ENCODE results near the gene SCN7A.
"Not testable (repeated sequence)": the region's sequence is repeated elsewhere in the genome, so short reads cannot be mapped to it uniquely, and the experiment has no call there.

The SCN7A gene

DNA sequence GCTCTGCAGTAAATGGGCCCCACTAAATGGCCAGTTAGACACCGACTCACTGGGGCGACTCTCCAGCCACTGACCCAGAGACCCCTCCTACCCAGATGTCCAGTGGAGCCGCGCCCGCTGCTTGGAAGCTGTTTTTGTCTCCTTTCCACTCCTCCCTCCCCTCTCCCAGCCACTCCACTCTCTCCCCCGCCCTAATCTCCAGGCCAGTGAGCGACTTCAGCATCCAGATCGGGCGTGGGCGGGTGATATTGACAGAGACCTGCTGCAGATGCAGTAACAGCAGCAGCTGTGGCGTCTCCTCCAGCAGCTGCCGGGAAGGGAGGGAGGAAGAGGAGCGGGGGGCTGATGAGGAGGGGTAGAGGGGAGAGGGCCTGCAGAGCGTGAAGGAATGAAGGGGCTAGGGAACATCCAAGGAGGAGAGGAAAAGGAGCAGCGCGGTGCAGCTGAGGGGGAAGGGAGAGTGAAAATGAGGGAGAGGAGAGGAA lies at the start of gene SCN7A:
Gene SCN7A (minus strand): TSS at position 110 of the 485 bp plus-strand sequence. CDS start 16,553 bp downstream, outside the sequence.
- peak; percentile 73 for DNase-seq

DNA sequence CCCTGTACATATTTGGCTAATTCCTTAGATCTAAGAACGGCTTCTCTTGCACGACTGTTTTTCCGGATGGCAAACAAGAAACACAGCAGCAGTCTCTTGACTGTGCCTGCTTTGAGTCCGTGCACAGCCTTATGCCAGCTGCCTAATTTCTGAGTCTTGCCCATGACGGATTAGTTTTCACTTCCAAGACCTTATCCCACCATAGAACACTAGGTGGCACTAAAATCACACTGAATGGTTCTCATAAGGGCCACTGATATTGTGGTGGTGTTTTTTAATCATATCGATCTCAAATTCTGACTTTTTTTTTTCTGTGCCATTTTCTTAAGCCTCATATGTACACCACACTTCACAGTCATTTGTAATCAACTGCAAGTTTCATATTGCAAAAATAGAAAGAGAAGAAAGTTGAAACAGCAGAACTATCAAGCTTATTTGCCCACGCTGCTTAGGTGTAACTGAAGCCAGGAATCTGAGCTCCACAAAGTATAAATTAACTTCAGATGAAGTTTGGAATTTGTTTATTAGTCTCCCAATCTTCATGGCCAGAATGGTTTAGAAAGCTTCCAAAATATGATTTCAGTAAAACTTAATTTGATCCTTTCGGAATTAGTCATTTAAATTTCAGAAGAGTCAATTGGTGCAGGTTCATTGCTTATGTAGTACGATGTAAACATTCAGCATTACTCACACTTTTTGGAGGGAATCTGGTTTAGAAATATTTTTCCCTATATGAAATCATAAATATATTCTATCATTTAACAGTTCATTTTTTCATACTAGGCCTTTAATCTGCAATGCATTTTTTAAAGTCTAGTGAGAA lies 45.5 kb upstream of the SCN7A start:
- DNase-seq = peak; percentile 42

GRCh38 chr2:166536111-166536510 lies 42.1 kb upstream of the SCN7A start:
- DNase-seq = no peak

GRCh38 chr2:166521155-166521554 lies 27.1 kb upstream of the SCN7A start:
- no peak for DNase-seq

GRCh38 chr2:166520604-166521003 lies 26.6 kb upstream of the SCN7A start:
- no peak for DNase-seq

GRCh38 chr2:166519391-166519962 lies 25.4 kb upstream of the SCN7A start:
- DNase-seq = no peak

- no peak for DNase-seq
Measured at GRCh38 chr2:166518634-166519390, 24.8 kb upstream of the SCN7A start.

DNA sequence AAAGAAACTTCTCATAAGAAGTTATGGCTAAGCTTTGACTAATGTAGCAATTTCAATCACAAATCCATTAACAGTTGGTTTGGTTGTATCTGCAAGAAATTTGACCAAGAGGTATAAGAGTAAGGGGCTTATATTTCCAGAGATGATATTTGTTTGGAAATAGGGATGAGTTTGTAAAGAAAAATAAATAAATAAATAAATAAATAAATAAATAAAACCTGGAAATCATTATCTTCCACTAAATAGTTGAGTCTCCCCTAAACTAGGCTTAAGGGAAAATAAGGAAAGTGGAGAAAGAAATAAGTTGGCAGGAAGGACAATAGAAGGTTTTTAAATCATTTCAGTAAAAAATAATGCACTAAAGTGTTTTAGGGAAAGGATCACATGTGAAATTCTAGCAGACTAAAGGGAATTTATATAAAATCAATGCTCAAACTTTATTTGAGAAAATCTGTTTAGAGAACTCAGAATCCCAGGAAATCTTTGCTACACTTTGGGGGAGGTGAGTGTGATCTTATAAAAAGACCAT lies 23.5 kb upstream of the SCN7A start:
- no peak for DNase-seq

DNA sequence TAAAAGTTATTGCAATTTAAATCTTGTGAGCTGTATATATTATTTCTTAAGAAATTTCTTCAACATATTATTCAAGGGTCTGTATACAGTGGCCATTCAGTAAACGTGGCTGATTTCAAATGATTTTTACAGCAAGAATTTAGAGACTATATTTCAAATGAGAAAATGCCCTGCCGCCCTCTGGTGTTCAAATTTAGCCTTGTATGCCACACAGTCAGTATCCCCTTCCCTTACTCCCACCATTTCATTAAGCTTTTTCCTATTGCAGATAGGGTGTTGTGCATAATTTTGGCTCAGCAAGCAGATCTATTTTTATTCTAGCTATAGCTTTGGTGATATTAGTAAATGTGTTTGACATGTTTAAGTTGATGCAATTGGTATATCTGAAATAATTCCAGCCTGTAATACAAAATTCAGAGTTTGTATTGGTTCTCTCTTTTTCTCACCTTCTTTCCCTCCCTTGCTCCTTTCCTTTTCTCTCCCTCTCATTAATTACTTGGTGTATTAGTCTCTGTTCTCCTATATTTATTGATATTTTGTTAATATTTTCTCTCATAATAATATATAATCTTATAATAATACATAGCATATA lies 22.8 kb upstream of the SCN7A start:
- DNase-seq = peak; percentile 12

GRCh38 chr2:166513952-166514351 lies 19.9 kb upstream of the SCN7A start:
- no peak for DNase-seq

DNA sequence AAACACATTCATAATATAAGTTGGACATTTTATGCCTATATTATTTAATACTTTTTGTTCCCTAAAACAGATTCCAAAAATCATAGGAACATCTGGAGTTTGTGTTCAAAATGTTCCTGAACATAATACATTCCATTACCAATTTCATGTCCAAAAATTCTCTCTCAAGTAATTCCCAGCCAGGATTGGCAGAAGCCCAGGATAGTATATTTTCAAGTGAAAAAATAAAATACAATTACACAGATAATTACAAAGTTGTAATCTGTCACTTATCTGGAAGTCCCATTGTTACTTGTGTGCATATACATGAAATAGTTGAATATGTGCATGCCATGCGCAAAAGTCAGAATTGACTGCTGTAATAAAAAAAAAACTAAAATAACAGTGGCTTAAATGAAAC lies 5.2 kb upstream of the SCN7A start:
- no peak for DNase-seq

GRCh38 chr2:166491461-166491860 lies 2.6 kb downstream of the SCN7A start:
- DNase-seq = no peak

GRCh38 chr2:166487171-166487570 lies 6.9 kb downstream of the SCN7A start:
- no peak for DNase-seq

- DNase-seq = no peak
Measured at GRCh38 chr2:166485558-166486178, 8.4 kb downstream of the SCN7A start.

DNA sequence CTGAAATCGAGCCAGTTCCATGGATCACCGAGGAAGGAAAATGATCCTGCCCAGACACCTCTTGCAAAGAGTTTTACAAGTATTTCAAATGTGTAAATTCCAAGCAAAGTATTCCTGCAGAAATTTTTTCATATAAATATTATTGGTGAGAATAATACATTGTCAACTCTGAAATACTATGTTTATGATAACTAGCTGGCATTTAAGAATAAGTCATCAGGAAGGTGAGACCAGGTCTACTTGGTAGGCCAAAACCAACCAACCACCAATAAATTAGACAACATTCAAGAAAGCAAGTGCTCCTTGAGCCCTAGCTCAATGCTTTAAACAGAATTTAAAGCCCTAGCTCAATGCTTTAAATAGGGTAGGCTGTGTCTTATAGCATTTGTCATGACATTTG lies 21.7 kb downstream of the SCN7A start:
- DNase-seq = no peak

- no peak for DNase-seq
Measured at GRCh38 chr2:166468124-166469024, 25.7 kb downstream of the SCN7A start.

GRCh38 chr2:166464187-166464586 lies 29.9 kb downstream of the SCN7A start:
- DNase-seq = no peak

GRCh38 chr2:166463640-166464039 lies 30.4 kb downstream of the SCN7A start:
- DNase-seq = no peak

- DNase-seq = no peak
Measured at GRCh38 chr2:166458674-166459073, 35.4 kb downstream of the SCN7A start.

DNA sequence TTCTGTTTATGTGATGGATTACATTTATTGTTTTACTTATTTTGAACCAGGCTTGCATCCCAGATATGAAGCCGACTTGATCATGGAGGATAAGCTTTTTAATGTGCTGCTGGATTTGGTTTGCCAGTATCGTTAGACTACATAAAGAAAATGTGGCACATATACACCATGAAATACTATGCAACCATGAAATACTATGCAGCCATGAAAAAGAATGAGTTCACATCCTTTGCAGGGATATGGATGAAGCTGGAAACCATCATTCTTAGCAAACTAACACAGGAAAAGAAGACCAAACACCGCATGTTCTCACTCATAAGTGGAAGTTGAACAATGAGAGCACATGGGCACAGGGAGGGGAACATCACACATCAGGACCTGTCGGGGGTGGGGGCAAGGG lies 38.2 kb downstream of the SCN7A start:
- not testable (repeated sequence) for DNase-seq

- no peak for DNase-seq
Measured at GRCh38 chr2:166454006-166454595, 39.9 kb downstream of the SCN7A start.

All from NCI-H146 (cell line).